Large intestine (tissue), 3 donors: ENCODE data around the gene PLXNA2. TPM values are rescaled to one million over a fixed set of nuclear protein-coding genes. Genes with fewer than 3 reads are reported as not detected.

Source experiments
- DNase-seq, 2 donors: peaks; one replicate each; pipeline versions ENCODE4 v3.0.0 to v3.0.0-alpha.2; 2013
- H3K27ac ChIP-seq: one replicate; pipeline ENCODE4 v1.5.1; 2013; ENCODE audit warnings: low read length
- H3K27me3 ChIP-seq: 2 replicates; pipeline ENCODE4 v1.6.1; 2013; ENCODE audit warnings: low read length; ENCODE audit not compliant: control insufficient read depth, insufficient read depth
- H3K36me3 ChIP-seq: 2 replicates; pipeline ENCODE4 v1.6.1; 2013; ENCODE audit warnings: low read length; ENCODE audit not compliant: control insufficient read depth, insufficient read depth
- H3K4me1 ChIP-seq: one replicate; pipeline ENCODE4 v1.6.1; 2013; ENCODE audit warnings: low read length; ENCODE audit not compliant: control insufficient read depth, insufficient read depth
- H3K4me3 ChIP-seq: one replicate; pipeline ENCODE4 v1.5.1; 2013; ENCODE audit warnings: low read length
- H3K9me3 ChIP-seq: one replicate; pipeline ENCODE4 v1.6.1; 2013; ENCODE audit warnings: mild to moderate bottlenecking, low read depth, low read length, moderate library complexity; ENCODE audit not compliant: control insufficient read depth
- WGBS: methylation state at CpG from one replicate; pipeline ENCODE4 v1.1.5; 2013; ENCODE audit warnings: low lambda C conversion rate; ENCODE audit not compliant: insufficient coverage; 5-methylcytosine and 5-hydroxymethylcytosine counted together
- polyA plus RNA-seq: library from polyadenylated mRNA; unstranded; fragments of 120-200 nt; gene quantifications from one replicate; pipeline ENCODE4 v1.2.1, GENCODE V29; 2013

PLXNA2 gene
- polyA plus RNA-seq, 1 donor, result 11.7 TPM

DNA sequence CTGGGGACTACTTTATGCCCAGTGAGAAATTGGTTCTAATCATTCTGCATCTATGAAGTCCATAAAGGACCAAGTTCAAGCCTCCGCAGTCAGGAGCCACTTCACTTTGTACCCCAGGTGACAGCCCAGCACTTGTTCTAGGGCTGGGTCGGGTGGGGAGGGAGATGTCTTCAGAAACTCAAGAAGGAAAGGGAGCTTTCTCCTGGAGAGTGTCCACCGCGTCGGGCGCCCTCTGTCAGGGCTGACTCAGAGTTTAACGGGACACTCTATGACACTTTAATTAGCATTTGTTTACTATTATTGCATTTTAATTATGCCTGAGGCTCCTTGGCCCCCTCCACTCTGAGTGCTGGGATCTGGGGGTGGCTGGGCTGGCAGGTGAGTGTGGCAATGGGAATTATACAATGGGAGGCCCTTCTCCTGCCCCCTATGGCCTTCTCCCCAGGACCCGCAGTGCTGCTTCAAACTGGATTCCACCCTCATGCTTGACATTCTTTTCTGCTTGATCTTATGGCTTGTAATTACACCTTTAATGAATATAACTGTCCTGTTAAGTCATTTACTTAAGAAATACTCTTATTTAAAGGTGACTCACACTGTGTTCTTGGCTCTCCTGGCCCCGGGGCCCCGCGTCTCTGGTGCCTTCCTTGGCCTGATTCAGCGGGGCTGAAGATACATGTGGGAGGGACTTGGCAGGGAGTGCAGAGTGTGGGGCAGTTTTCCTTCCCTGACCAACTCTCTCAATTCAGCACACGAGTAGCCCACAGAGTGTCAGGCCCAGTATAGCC, 136.6 kb downstream of the PLXNA2 start:
- WGBS, result no CpG with 5 or more reads among the region's 13 CpGs
- no peaks in the 10 kb centered on the region for H3K27me3 ChIP-seq
- H3K36me3 ChIP-seq, result no peaks in the 10 kb centered on the region
- no peak overlapping the region for H3K27ac ChIP-seq
- peak in 1 of 2 donors; percentile 43 for DNase-seq
- H3K4me1 ChIP-seq, result peaks cover 50% of the 10 kb centered on the region
- no peak overlapping the region for H3K4me3 ChIP-seq
- no peaks in the 10 kb centered on the region for H3K9me3 ChIP-seq

DNA sequence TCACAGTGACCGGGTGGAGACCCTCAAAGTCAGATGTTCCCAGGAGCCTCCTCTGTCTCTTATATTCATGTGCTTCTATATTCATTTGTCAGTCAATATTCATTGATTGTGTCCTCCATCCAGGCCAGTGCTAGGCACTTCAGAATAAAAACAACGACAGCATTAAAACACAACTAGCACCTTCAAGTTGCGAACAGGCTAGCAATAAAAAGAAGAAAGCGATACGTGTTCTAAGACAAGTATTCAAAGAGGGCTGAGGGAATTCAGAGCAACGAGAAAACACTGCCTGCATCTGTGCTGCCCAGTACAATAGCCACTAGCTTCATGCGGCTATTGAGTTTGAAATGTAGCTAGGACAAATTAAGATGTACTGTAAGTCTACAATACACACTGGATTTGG, 138.0 kb downstream of the PLXNA2 start:
- H3K9me3 ChIP-seq, result no peaks in the 10 kb centered on the region
- no peaks in the 10 kb centered on the region for H3K27me3 ChIP-seq
- no peak for DNase-seq
- H3K27ac ChIP-seq, result no peak overlapping the region
- H3K36me3 ChIP-seq, result no peaks in the 10 kb centered on the region
- H3K4me3 ChIP-seq, result no peak overlapping the region
- peaks cover 53% of the 10 kb centered on the region for H3K4me1 ChIP-seq
- no CpG with 5 or more reads among the region's 7 CpGs for WGBS

DNA sequence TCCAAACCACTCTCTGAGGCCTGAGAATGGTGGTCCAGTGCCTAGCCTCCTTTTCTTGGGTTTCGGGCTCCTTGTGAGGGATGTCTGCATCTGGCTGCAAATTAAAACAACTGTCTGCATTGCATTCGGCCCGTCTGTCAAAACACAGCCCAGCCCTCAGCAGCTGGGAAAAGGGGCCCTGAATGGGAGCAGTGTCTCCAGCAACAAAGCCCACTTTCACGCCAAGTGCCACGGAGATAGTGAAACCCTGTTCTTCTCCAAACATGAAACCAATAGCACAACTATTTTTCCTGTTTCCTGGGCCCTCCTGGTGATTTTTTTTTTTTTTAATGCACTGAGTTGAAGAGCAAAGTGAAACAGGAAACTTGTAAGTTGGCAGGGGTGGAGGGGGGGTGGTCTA, 138.4 kb downstream of the PLXNA2 start:
- DNase-seq, result peak in 1 of 2 donors; percentile 52
- Histone ChIP-seq H3K27me3 (no peaks in the 10 kb centered on the region), H3K4me3 (no peak overlapping the region), H3K9me3 (no peaks in the 10 kb centered on the region), H3K27ac (no peak overlapping the region), H3K36me3 (no peaks in the 10 kb centered on the region), H3K4me1 (peaks cover 57% of the 10 kb centered on the region)
- WGBS, result no CpG with 5 or more reads among the region's 5 CpGs

DNA sequence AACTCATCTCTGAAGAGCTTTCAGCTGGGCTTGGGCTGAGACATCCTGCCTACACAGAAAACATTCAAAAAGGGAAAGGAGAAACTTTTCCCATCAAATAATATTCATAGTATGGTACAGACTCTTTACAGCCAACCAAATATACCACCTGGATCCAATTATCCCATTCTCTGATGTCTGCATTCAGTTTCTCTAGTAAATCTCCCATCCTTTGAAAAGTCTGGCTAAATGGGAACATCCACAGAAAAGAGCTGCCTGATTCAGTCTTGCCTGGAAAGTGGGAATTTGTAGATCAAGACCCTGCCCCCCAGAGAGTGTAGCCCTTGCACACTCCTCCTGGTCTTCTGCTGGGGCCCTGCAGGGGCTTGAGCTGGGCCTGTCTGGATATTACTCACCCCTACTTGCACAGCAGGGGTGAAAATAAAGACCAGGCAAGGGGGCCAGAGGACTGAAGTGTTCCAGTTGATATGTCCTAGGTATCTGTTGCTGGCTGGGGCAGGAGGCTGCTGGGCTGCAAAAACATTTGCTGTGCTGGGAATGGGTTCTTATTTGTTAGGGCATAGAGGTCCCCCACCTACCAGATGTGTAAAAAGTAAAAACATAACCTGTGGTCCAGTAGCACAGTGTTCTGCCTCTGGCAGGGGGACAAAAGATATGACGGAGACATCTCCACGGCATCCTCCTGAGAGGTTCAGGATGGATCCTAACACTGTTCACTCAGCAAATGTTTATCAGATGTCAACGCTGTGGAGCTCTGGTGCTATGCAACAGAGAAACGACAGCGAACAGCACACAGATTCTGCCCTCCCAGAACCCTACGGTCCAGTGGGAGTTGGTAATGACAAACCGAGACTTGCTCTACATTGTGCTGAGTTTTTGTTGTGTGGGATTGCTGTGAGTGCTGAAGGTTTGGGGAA, 140.3 kb downstream of the PLXNA2 start:
- Histone ChIP-seq H3K4me1 (peaks cover 67% of the 10 kb centered on the region), H3K27ac (no peak overlapping the region), H3K4me3 (no peak overlapping the region), H3K27me3 (no peaks in the 10 kb centered on the region), H3K36me3 (no peaks in the 10 kb centered on the region), H3K9me3 (no peaks in the 10 kb centered on the region)
- DNase-seq, result no peak
- WGBS, result no CpG with 5 or more reads among the region's 7 CpGs

DNA sequence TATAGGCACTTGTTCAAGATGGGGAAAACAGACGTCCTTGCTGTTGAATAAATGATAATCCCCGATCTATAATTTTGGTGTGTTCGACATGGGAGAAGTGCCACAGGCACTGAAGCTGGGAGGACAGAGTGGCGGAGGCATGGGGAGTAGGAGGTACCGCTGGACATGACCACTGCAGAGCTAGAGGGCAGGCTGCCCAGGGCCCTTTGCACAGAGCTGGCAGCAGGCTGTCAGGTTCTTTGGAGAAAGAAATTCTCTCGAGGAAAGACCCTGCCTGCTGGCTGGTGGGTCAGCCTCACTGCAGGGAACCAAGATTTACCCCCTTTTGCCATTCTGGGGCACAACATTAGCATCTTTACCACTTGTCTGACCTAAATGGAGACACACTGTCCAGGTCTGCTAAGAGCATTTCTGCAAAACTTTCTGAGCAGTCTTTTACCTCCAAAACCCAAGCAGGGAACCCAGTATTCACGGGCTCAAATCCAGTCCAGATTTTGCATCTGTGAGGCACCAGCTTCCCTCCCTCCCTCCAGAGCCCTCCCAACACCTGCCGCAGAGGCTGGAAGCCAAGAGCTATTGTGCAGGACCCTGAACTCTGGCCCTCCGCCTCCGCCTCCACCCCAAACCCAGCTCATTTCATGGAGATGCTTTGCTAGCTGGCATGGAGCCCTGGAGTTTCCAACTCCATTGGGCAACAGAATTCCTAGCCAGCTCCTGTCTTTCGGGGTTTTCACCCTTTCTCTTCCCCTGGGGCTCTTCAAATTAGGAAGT, 142.3 kb downstream of the PLXNA2 start:
- no peak overlapping the region for H3K27ac ChIP-seq
- no CpG with 5 or more reads among the region's 11 CpGs for WGBS

DNA sequence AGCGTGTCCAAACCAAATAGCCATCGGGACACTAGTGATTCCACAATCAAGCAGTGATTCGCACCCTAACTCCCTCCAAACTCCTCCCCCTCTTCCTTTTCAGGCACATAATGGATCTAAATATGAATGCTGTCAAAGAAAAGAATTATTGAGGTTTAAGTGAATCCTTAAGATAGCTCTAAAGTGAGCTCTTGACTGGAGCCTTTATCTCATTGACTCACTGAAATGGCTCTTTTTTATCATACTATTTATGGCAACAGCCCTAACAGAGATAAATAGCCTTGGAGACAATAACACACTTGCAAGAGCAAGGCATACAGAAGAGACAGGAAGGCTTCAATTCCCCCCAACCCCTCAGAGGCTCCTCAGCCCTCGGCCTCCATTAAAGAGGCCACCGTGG, 143.3 kb downstream of the PLXNA2 start:
- no peaks in the 10 kb centered on the region for H3K9me3 ChIP-seq
- no CpG with 5 or more reads among the region's 5 CpGs for WGBS
- H3K4me3 ChIP-seq, result no peak overlapping the region
- peak overlapping the region; percentile 39 for H3K27ac ChIP-seq
- peaks cover 47% of the 10 kb centered on the region for H3K4me1 ChIP-seq
- peak in 1 of 2 donors; percentile 69 for DNase-seq
- no peaks in the 10 kb centered on the region for H3K27me3 ChIP-seq
- peaks cover 8% of the 10 kb centered on the region for H3K36me3 ChIP-seq

More for the DNA sequence above, 142.3 kb downstream of the PLXNA2 start:
- peaks cover 3% of the 10 kb centered on the region for H3K36me3 ChIP-seq
- H3K4me1 ChIP-seq, result peaks cover 53% of the 10 kb centered on the region
- peak; percentile 39 to 73 for DNase-seq
- no peaks in the 10 kb centered on the region for H3K9me3 ChIP-seq
- no peaks in the 10 kb centered on the region for H3K27me3 ChIP-seq
- no peak overlapping the region for H3K4me3 ChIP-seq

DNA sequence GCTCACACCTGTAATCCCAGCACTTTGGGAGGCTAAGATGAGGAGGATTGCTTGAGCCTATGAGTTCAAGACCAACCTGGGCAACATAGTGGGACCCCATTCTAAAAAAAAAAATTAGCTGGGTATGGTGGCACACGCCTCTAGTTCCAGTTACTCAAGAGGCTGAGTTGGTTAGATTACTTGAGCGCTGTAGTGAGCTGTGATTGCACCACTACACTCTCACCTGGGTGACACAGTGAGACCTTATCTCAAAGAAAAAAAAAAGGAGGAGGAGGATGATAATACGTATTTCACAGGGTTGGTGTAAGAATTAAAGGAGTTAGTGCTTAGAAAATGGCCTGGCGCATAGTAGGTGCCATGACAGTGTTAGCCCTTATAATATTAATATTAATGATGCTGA, 144.1 kb downstream of the PLXNA2 start:
- Histone ChIP-seq H3K9me3 (no peaks in the 10 kb centered on the region), H3K27ac (no peak overlapping the region), H3K4me3 (no peak overlapping the region), H3K36me3 (peaks cover 14% of the 10 kb centered on the region), H3K4me1 (peaks cover 40% of the 10 kb centered on the region), H3K27me3 (no peaks in the 10 kb centered on the region)
- peak; percentile 39 to 53 for DNase-seq
- 20% methylated on average over 1 of the region's 4 CpGs for WGBS

DNA sequence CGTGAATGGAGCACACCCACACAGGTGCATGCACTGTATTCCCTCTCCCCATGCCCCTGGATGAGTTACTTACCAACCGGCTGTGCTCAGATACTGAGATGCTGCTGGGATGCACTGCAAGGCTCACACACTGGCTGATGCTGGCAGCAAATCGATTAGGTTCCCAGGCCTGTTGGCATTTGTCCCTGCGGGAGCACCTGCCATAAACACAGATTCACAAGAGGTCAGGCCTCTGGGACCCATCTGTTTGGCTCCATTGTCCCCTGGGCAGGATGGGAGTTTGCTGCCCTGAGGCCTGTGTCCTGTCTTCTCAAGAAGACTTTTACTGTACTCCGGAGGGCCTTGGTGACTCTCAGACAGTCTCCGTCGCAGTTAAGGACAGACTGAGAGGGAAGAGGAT, 145.4 kb downstream of the PLXNA2 start:
- Histone ChIP-seq H3K9me3 (no peaks in the 10 kb centered on the region), H3K4me1 (peaks cover 30% of the 10 kb centered on the region), H3K36me3 (peaks cover 15% of the 10 kb centered on the region), H3K27ac (no peak overlapping the region), H3K27me3 (no peaks in the 10 kb centered on the region), H3K4me3 (no peak overlapping the region)
- WGBS, result no CpG with 5 or more reads among the region's 7 CpGs
- DNase-seq, result no peak

DNA sequence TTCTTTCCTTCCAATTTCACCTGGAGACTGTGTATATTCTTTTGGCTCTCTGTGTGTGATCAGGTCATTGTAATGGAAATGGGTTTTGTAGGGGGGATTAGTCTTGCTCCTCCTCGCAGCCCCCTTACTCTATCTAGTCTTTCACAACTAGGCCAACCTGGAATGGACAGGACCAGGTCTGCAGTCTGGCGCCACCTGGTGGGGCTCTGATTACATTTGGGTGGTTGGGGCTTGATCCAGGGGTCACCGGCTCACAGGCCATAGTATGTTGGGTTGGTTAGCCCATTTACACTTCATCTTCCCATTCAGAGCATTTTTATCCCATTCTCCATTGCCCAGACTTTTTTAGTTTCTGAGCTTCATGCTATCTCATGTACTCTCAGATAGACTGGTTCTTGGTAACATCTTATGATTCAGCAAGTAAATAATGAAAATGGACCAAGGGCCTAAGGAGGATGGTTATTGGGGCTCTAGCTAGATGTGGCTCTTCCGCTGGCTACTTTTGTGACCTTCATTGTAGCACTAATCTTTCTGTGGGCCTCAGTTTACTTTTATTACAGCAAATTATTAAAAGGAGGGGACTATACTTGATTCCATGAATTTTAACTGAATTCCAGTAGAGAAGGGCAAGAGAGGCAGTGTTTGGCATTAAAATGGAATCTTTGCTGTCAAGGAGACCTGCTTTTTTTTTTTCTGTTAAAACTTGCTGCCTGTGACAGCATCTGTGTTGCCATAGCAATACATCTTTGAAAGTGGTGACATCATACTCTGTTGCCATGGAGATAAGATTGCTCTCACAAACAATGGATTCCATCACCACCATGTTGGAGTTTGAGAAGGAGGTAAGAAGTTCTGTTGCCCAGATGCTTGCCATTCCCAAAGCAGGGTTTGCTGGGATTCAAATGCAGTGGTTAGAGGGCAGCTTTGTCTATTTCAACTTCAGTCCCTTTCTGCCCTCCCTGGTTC, 150.1 kb downstream of the PLXNA2 start:
- no peak overlapping the region for H3K27ac ChIP-seq
- peaks cover 29% of the 10 kb centered on the region for H3K36me3 ChIP-seq
- no peaks in the 10 kb centered on the region for H3K9me3 ChIP-seq

More for the DNA sequence above, 150.1 kb downstream of the PLXNA2 start:
- H3K4me1 ChIP-seq, result no peaks in the 10 kb centered on the region
- no peak overlapping the region for H3K4me3 ChIP-seq
- DNase-seq, result peak in 1 of 2 donors; percentile 45
- WGBS, result 100% methylated on average over 1 of the region's 4 CpGs
- no peaks in the 10 kb centered on the region for H3K27me3 ChIP-seq
